Trophoblast cell (in vitro differentiated cells and primary cell): ENCODE measurements around the gene MAP2K5.
A peak's percentile ranks its signal among the peaks of the same experiment; 100 is the strongest.

Experiments used
- DNase-seq, 2 donors: peaks; one replicate each; pipeline ENCODE4 v3.0.0-alpha.2; 2016
- H2AFZ ChIP-seq: 2 replicates; pipeline ENCODE4 v1.6.1; 2013; ENCODE audit warnings: low read length, moderate library complexity, mild to moderate bottlenecking; ENCODE audit not compliant: insufficient read depth, poor library complexity
- H2AK5ac ChIP-seq: 2 replicates; pipeline ENCODE4 v1.6.1; 2013; ENCODE audit warnings: mild to moderate bottlenecking, low read length
- H2BK120ac ChIP-seq: 2 replicates; pipeline ENCODE4 v1.6.1; 2013; ENCODE audit warnings: low read length, mild to moderate bottlenecking, moderate library complexity; ENCODE audit not compliant: insufficient read depth, poor library complexity
- H2BK12ac ChIP-seq: 2 replicates; pipeline ENCODE4 v1.6.1; 2013; ENCODE audit warnings: mild to moderate bottlenecking, low read length, moderate library complexity
- H2BK5ac ChIP-seq: 2 replicates; pipeline ENCODE4 v1.6.1; 2013; ENCODE audit warnings: low read length, low read depth, moderate library complexity, mild to moderate bottlenecking; ENCODE audit not compliant: poor library complexity
- H3K14ac ChIP-seq: 2 replicates; pipeline ENCODE4 v1.6.1; 2013; ENCODE audit warnings: mild to moderate bottlenecking, low read length
- H3K18ac ChIP-seq: 2 replicates; pipeline ENCODE4 v1.6.1; 2013; ENCODE audit warnings: mild to moderate bottlenecking, low read length
- H3K23ac ChIP-seq: 2 replicates; pipeline ENCODE4 v1.6.1; 2013; ENCODE audit warnings: low read length
- H3K27ac ChIP-seq: 2 replicates; pipeline ENCODE4 v1.5.1; 2013; ENCODE audit warnings: low read depth, mild to moderate bottlenecking, inconsistent platforms, low read length, moderate library complexity
- H3K27me3 ChIP-seq: 2 replicates; pipeline ENCODE4 v1.6.1; 2013; ENCODE audit warnings: inconsistent platforms, mild to moderate bottlenecking, low read length, moderate library complexity; ENCODE audit not compliant: insufficient read depth
- H3K36me3 ChIP-seq, 2 experiments: 1 replicate in 1 of 2; 2 replicates in 1 of 2; pipeline ENCODE4 v1.6.1; 2013; ENCODE audit warnings: low read length in 2 of 2, mild to moderate bottlenecking in 2 of 2, moderate library complexity in 1 of 2; ENCODE audit not compliant: insufficient read depth in 2 of 2, control insufficient read depth in 1 of 2
- H3K4ac ChIP-seq: 2 replicates; pipeline ENCODE4 v1.6.1; 2013; ENCODE audit warnings: low read depth, mild to moderate bottlenecking, low read length, moderate library complexity
- H3K4me1 ChIP-seq, 2 experiments: 1 replicate in 1 of 2; 2 replicates in 1 of 2; pipeline ENCODE4 v1.6.1; 2013; ENCODE audit warnings: low read length in 2 of 2, mild to moderate bottlenecking in 2 of 2, moderate library complexity in 1 of 2; ENCODE audit not compliant: insufficient read depth in 2 of 2, control insufficient read depth in 1 of 2
- H3K4me2 ChIP-seq: 2 replicates; pipeline ENCODE4 v1.6.1; 2013; ENCODE audit warnings: inconsistent platforms, mild to moderate bottlenecking, low read length, moderate library complexity
- H3K4me3 ChIP-seq: 2 replicates; pipeline ENCODE4 v1.5.1; 2013; ENCODE audit warnings: mild to moderate bottlenecking, low read depth, low read length, inconsistent platforms
- H3K79me1 ChIP-seq: one replicate; pipeline ENCODE4 v1.6.1; 2013; ENCODE audit warnings: low read length
- H3K79me2 ChIP-seq: 2 replicates; pipeline ENCODE4 v1.6.1; 2013; ENCODE audit warnings: low read length, mild to moderate bottlenecking; ENCODE audit not compliant: control insufficient read depth, insufficient read depth, poor library complexity
- H3K9ac ChIP-seq: 2 replicates; pipeline ENCODE4 v1.6.1; 2013; ENCODE audit warnings: mild to moderate bottlenecking, low read length
- H3K9me3 ChIP-seq: 2 replicates; pipeline ENCODE4 v1.6.1; 2013; ENCODE audit warnings: low read depth, mild to moderate bottlenecking, control low read depth, inconsistent platforms, low read length; ENCODE audit not compliant: insufficient read depth
- H4K12ac ChIP-seq: 2 replicates; pipeline ENCODE4 v1.6.1; 2013; ENCODE audit warnings: low read depth, mild to moderate bottlenecking, low read length, moderate library complexity
- H4K8ac ChIP-seq: 2 replicates; pipeline ENCODE4 v1.6.1; 2013; ENCODE audit warnings: low read depth, mild to moderate bottlenecking, low read length, moderate library complexity
- H4K91ac ChIP-seq: one replicate; pipeline ENCODE4 v1.6.1; 2013; ENCODE audit warnings: low read depth, mild to moderate bottlenecking, low read length, moderate library complexity
- WGBS: extraction: QIAGEN DNeasy Blood & Tissue Kit; methylation state at CpG from one replicate; pipeline ENCODE4 v1.1.7; 2013; ENCODE audit warnings: missing lambda C conversion rate; ENCODE audit not compliant: insufficient read length, insufficient coverage; ENCODE audit errors: extremely low coverage; 5-methylcytosine and 5-hydroxymethylcytosine counted together

The MAP2K5 gene

DNA sequence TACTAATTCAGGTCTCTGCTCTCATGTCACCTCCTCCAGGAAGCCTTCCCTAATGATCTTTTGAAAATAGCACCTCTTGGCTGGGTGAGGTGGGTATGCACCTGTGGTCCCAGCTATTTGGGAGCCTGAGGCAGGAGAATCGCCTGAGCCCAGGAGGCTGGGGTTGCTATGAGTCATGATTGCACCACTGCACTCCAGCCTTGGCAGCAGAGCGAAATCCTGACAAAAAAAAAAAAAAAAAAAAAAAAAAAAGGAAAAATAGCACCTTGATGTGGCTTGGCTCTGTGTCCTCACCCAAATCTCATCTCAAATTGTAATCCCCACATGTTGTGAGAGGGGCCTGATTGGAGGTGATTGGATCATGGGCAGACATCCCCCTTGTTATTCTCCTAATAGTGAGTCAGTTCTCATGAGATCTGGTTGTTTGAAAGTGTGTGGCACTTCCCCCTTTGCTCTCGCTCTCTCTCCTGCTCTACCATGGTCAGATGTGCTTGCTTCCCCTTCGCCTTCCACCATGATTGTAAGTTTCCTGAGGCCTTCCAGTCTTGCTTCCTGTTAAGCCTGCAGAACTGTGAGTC lies 308.6 kb downstream of the MAP2K5 start:
- Histone ChIP-seq H3K27ac (no peak overlapping the region), H2BK120ac (no peak overlapping the region)
- WGBS = no CpG with 5 or more reads among the region's 4 CpGs

DNA sequence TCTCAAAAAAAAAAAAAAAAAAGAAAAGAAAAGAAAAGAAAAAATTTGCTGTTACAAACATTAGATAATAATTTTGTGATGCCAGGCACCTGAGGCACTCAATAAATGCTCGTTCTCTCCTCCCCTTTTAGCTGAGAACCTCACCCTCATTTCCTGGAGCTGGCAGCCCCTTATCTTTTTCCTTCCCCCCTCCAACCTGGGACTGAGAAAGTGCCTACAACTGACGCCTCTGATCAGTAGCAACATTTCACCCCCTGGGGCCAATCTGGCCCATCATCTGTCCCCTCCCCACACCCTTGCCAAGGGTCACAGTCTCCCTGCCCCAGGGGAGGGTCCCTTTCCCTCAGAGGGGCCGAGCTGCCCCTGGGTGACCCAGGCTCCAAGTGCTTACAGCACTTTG lies 309.9 kb downstream of the MAP2K5 start:
- H4K12ac ChIP-seq = no peak overlapping the region
- no peaks in the 10 kb centered on the region for H3K36me3 ChIP-seq
- no peak overlapping the region for H3K4me3 ChIP-seq
- H3K4me1 ChIP-seq = no peaks in the 10 kb centered on the region
- no peak overlapping the region for H2AFZ ChIP-seq
- no peak for DNase-seq
- H3K79me2 ChIP-seq = no peaks in the 10 kb centered on the region
- H3K14ac ChIP-seq = no peak overlapping the region
- no CpG with 5 or more reads among the region's 3 CpGs for WGBS
- no peak overlapping the region for H3K4me2 ChIP-seq
- no peak overlapping the region for H3K9ac ChIP-seq
- no peak overlapping the region for H4K8ac ChIP-seq
- H3K27ac ChIP-seq = no peak overlapping the region
- H3K23ac ChIP-seq = no peak overlapping the region
- no peak overlapping the region for H3K4ac ChIP-seq
- no peak overlapping the region for H4K91ac ChIP-seq
- H2BK120ac ChIP-seq = no peak overlapping the region
- H2BK5ac ChIP-seq = no peak overlapping the region
- no peaks in the 10 kb centered on the region for H3K27me3 ChIP-seq
- no peak overlapping the region for H2AK5ac ChIP-seq
- H3K18ac ChIP-seq = no peak overlapping the region
- H3K79me1 ChIP-seq = no peaks in the 10 kb centered on the region
- no peak overlapping the region for H2BK12ac ChIP-seq
- no peaks in the 10 kb centered on the region for H3K9me3 ChIP-seq

More for the DNA sequence above, 308.6 kb downstream of the MAP2K5 start:
- H2BK12ac ChIP-seq = no peak overlapping the region
- H3K4me3 ChIP-seq = no peak overlapping the region
- no peak overlapping the region for H4K91ac ChIP-seq
- H2BK5ac ChIP-seq = no peak overlapping the region
- H3K4me2 ChIP-seq = no peak overlapping the region
- no peak overlapping the region for H4K8ac ChIP-seq
- no peak overlapping the region for H3K18ac ChIP-seq
- no peaks in the 10 kb centered on the region for H3K4me1 ChIP-seq
- no peaks in the 10 kb centered on the region for H3K27me3 ChIP-seq
- no peaks in the 10 kb centered on the region for H3K9me3 ChIP-seq
- H4K12ac ChIP-seq = no peak overlapping the region
- no peak overlapping the region for H3K4ac ChIP-seq
- H2AFZ ChIP-seq = no peak overlapping the region
- H3K14ac ChIP-seq = no peak overlapping the region
- H3K23ac ChIP-seq = no peak overlapping the region
- H3K9ac ChIP-seq = no peak overlapping the region
- no peak overlapping the region for H2AK5ac ChIP-seq
- no peaks in the 10 kb centered on the region for H3K79me1 ChIP-seq
- DNase-seq = peak; percentile 30 to 47
- H3K79me2 ChIP-seq = no peaks in the 10 kb centered on the region
- H3K36me3 ChIP-seq = no peaks in the 10 kb centered on the region

- H2AK5ac ChIP-seq = no peak overlapping the region
- no peak overlapping the region for H3K18ac ChIP-seq
- no peak overlapping the region for H4K91ac ChIP-seq
- no peak overlapping the region for H3K4me3 ChIP-seq
- DNase-seq = no peak
- H3K4me2 ChIP-seq = no peak overlapping the region
- H3K9me3 ChIP-seq = no peaks in the 10 kb centered on the region
- H3K27me3 ChIP-seq = no peaks in the 10 kb centered on the region
- H2AFZ ChIP-seq = no peak overlapping the region
- H3K27ac ChIP-seq = no peak overlapping the region
- no peak overlapping the region for H4K12ac ChIP-seq
- WGBS = no CpG with 5 or more reads among the region's 3 CpGs
- no peak overlapping the region for H2BK12ac ChIP-seq
- H3K4ac ChIP-seq = no peak overlapping the region
- no peak overlapping the region for H3K23ac ChIP-seq
- no peak overlapping the region for H2BK5ac ChIP-seq
- H3K14ac ChIP-seq = no peak overlapping the region
- H3K79me2 ChIP-seq = no peaks in the 10 kb centered on the region
- no peaks in the 10 kb centered on the region for H3K36me3 ChIP-seq
- H4K8ac ChIP-seq = no peak overlapping the region
- no peaks in the 10 kb centered on the region for H3K79me1 ChIP-seq
- no peak overlapping the region for H3K9ac ChIP-seq
- no peaks in the 10 kb centered on the region for H3K4me1 ChIP-seq
- no peak overlapping the region for H2BK120ac ChIP-seq
Observed at GRCh38 chr15:67853454-67853853, 311.0 kb downstream of the MAP2K5 start.

DNA sequence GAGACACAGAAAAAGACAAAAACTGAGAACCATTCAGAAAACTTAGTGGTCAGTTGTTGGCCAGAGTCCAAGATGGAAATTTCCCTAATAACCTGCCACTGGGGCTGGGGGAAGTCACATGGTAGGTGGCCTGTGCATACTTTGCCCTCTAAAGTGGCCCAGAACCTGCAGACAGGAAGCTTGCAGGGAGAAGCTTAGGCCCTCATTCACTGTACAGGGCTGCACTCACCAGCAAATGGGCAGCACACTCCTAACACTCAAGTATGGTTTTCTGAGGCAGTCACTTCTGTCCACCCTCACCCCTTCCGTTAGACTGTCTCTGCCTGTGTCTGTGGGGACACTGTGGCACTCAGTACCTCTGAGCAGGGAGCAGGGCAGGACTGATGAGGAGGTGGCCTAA lies 311.9 kb downstream of the MAP2K5 start:
- Histone ChIP-seq H3K9me3 (no peaks in the 10 kb centered on the region), H4K12ac (no peak overlapping the region), H2BK12ac (no peak overlapping the region), H4K8ac (no peak overlapping the region), H4K91ac (no peak overlapping the region), H3K4me1 (no peaks in the 10 kb centered on the region), H2BK5ac (no peak overlapping the region), H3K4me2 (no peak overlapping the region), H3K14ac (no peak overlapping the region), H3K4me3 (no peak overlapping the region), H3K9ac (no peak overlapping the region), H2BK120ac (no peak overlapping the region), H3K23ac (no peak overlapping the region), H3K79me1 (no peaks in the 10 kb centered on the region), H3K36me3 (no peaks in the 10 kb centered on the region), H2AFZ (no peak overlapping the region), H3K4ac (no peak overlapping the region), H3K27ac (no peak overlapping the region), H2AK5ac (no peak overlapping the region), H3K79me2 (no peaks in the 10 kb centered on the region), H3K18ac (no peak overlapping the region), H3K27me3 (no peaks in the 10 kb centered on the region)
- no peak for DNase-seq
- no CpG with 5 or more reads among the region's 1 CpG for WGBS
